H1 (cell line): Measurements from ENCODE around the gene TOMM22. TPM values are rescaled to one million over a fixed set of nuclear protein-coding genes. Genes with fewer than 3 reads are reported as not detected.

Experiments used
- CTCF ChIA-PET: fragments of 300-600 bp; sonication (Branson Sonifier 250); formaldehyde crosslinking; loops from one replicate; lab custom pipeline; 2021; ENCODE audit not compliant: partially characterized antibody; lab: Charles Lee
- POLR2A ChIA-PET: fragments of 300-600 bp; sonication (Branson Sonifier 250); formaldehyde crosslinking; loops from one replicate; lab custom pipeline; 2021; ENCODE audit warnings: inconsistent platforms; ENCODE audit not compliant: partially characterized antibody; lab: Charles Lee
- DNase-seq, 2 experiments: peaks; one replicate each; pipeline versions ENCODE4 v3.0.0 to v3.0.0-alpha.2; 2010 to 2022; ENCODE audit warnings: low spot score in 2 of 2, low read depth in 1 of 2, mixed read lengths in 1 of 2
- FAIRE-seq: peaks from 2 replicates; lab custom pipeline; 2011; peaks lifted over from hg19 to GRCh38; lab: Jason Lieb, UNC
- H2AFZ ChIP-seq: 2 replicates; pipeline ENCODE4 v1.8.1; 2012; ENCODE audit warnings: low read length, inconsistent platforms
- H2AK5ac ChIP-seq: 2 replicates; pipeline ENCODE4 v1.6.1; 2013; ENCODE audit warnings: low read depth, low read length
- H2BK120ac ChIP-seq: replicated peaks from 2 replicates; pipeline ENCODE3; 2013; ENCODE audit warnings: low read depth, low read length, inconsistent platforms
- H2BK12ac ChIP-seq: 2 replicates; pipeline ENCODE4 v1.6.1; 2013; ENCODE audit warnings: low read depth, low read length
- H2BK15ac ChIP-seq: 2 replicates; pipeline ENCODE4 v1.6.1; 2013; ENCODE audit warnings: low read length
- H2BK20ac ChIP-seq: 2 replicates; pipeline ENCODE4 v1.6.1; 2013; ENCODE audit warnings: low read length
- H2BK5ac ChIP-seq: 2 replicates; pipeline ENCODE4 v1.6.1; 2013; ENCODE audit warnings: low read depth, low read length
- H3K14ac ChIP-seq: 2 replicates; pipeline ENCODE4 v1.6.1; 2013; ENCODE audit warnings: inconsistent platforms; ENCODE audit not compliant: insufficient read length
- H3K18ac ChIP-seq: 2 replicates; pipeline ENCODE4 v1.6.1; 2013; ENCODE audit warnings: low read length; ENCODE audit errors: extremely low read depth
- H3K23ac ChIP-seq: 2 replicates; pipeline ENCODE4 v1.6.1; 2013; ENCODE audit warnings: inconsistent platforms; ENCODE audit not compliant: insufficient read length
- H3K23me2 ChIP-seq: 2 replicates; pipeline ENCODE4 v1.6.1; 2013; ENCODE audit warnings: low read depth, low read length
- H3K27ac ChIP-seq: 2 replicates; pipeline ENCODE4 v1.6.1; 2011; ENCODE audit warnings: low read depth, low read length, inconsistent platforms
- H3K27me3 ChIP-seq, 4 experiments: replicated peaks in 1 of 4; 1 replicate in 1 of 4; 2 replicates in 3 of 4; pipeline versions ENCODE4 v1.6.1 to v1.8.1; 2011 to 2013; ENCODE audit warnings: low read length in 3 of 4, mild to moderate bottlenecking in 3 of 4, inconsistent platforms in 2 of 4, mixed read lengths in 2 of 4, moderate library complexity in 1 of 4; ENCODE audit not compliant: control insufficient read depth in 3 of 4, insufficient read depth in 3 of 4; ENCODE audit errors: extremely low read depth in 1 of 4
- H3K36me3 ChIP-seq, 4 experiments: 2 replicates each; pipeline versions ENCODE4 v1.6.1 to v1.8.1; 2011 to 2013; ENCODE audit warnings: mild to moderate bottlenecking in 4 of 4, low read length in 3 of 4, moderate library complexity in 2 of 4, control low read depth in 1 of 4, inconsistent platforms in 1 of 4; ENCODE audit not compliant: insufficient read depth in 4 of 4, control insufficient read depth in 2 of 4
- H3K4ac ChIP-seq: replicated peaks from 2 replicates; pipeline ENCODE3; 2013; ENCODE audit warnings: low read length, low read depth, mixed read lengths, inconsistent platforms; ENCODE audit not compliant: insufficient read length
- H3K4me1 ChIP-seq, 4 experiments: replicated peaks in 1 of 4; 1 replicate in 1 of 4; 2 replicates in 3 of 4; pipeline versions ENCODE4 v1.6.1 to v1.8.1; 2011 to 2013; ENCODE audit warnings: low read length in 3 of 4, inconsistent platforms in 2 of 4, mixed read lengths in 1 of 4; ENCODE audit not compliant: insufficient read depth in 4 of 4, control insufficient read depth in 3 of 4
- H3K4me2 ChIP-seq, 2 experiments: 2 replicates each; pipeline versions ENCODE4 v1.6.1 to v1.8.1; 2011 to 2013; ENCODE audit warnings: low read depth in 2 of 2, low read length in 2 of 2, control low read depth in 1 of 2, inconsistent platforms in 1 of 2, mild to moderate bottlenecking in 1 of 2; ENCODE audit not compliant: insufficient read depth in 1 of 2
- H3K4me3 ChIP-seq, 4 experiments: fragments of 200-600, 300-600 bp in 1 of 4; sonication (generic), shearing (Covaris generic), sonication (Bioruptor Twin) in 1 of 4; 2 replicates each; pipeline versions ENCODE4 v1.5.1 to v1.8.1; 2011 to 2016; ENCODE audit warnings: low read length in 4 of 4, low read depth in 3 of 4, control low read depth in 2 of 4, inconsistent platforms in 2 of 4, mild to moderate bottlenecking in 2 of 4, mixed read lengths in 1 of 4, moderate library complexity in 1 of 4; ENCODE audit not compliant: insufficient read depth in 2 of 4; ENCODE audit errors: extremely low read depth in 1 of 4
- H3K56ac ChIP-seq: replicated peaks from 2 replicates; pipeline ENCODE3; 2013; ENCODE audit warnings: low read depth, mild to moderate bottlenecking, mixed read lengths, low read length, inconsistent platforms; ENCODE audit not compliant: insufficient read length
- H3K79me1 ChIP-seq: 2 replicates; pipeline ENCODE4 v1.6.1; 2013; ENCODE audit warnings: low read depth, low read length, control low read depth
- H3K79me2 ChIP-seq, 2 experiments: 2 replicates each; pipeline versions ENCODE4 v1.6.1 to v1.8.1; 2012 to 2013; ENCODE audit warnings: low read length in 2 of 2, mild to moderate bottlenecking in 2 of 2, inconsistent platforms in 1 of 2; ENCODE audit not compliant: insufficient read depth in 2 of 2, control insufficient read depth in 1 of 2
- H3K9ac ChIP-seq, 4 experiments: replicated peaks in 1 of 4; 1 replicate in 1 of 4; 2 replicates in 3 of 4; pipeline versions ENCODE4 v1.6.1 to v1.8.1; 2011 to 2013; ENCODE audit warnings: low read depth in 3 of 4, low read length in 3 of 4, control low read depth in 2 of 4, mild to moderate bottlenecking in 2 of 4, moderate library complexity in 2 of 4, inconsistent platforms in 1 of 4; ENCODE audit errors: extremely low read depth in 1 of 4
- H3K9me3 ChIP-seq, 2 experiments: 2 replicates each; pipeline versions ENCODE4 v1.6.1 to v1.8.1; 2012 to 2013; ENCODE audit warnings: mild to moderate bottlenecking in 2 of 2, moderate library complexity in 2 of 2, control low read depth in 1 of 2, inconsistent platforms in 1 of 2, low read depth in 1 of 2, low read length in 1 of 2, mixed read lengths in 1 of 2; ENCODE audit not compliant: insufficient read depth in 2 of 2
- H4K20me1 ChIP-seq, 2 experiments: replicated peaks in 1 of 2; 2 replicates each; pipeline versions ENCODE3 to v1.8.1; 2011 to 2013; ENCODE audit warnings: inconsistent platforms in 2 of 2, low read length in 2 of 2, mild to moderate bottlenecking in 1 of 2; ENCODE audit not compliant: insufficient read depth in 2 of 2, control insufficient read depth in 1 of 2
- H4K5ac ChIP-seq: 2 replicates; pipeline ENCODE4 v1.6.1; 2013; ENCODE audit warnings: low read length, low read depth, mixed read lengths, inconsistent platforms; ENCODE audit not compliant: insufficient read length
- H4K8ac ChIP-seq: 2 replicates; pipeline ENCODE4 v1.8.0; 2013; ENCODE audit warnings: mild to moderate bottlenecking, moderate library complexity, low read length, inconsistent platforms; ENCODE audit not compliant: insufficient read depth; ENCODE audit errors: extremely low read depth
- H4K91ac ChIP-seq: replicated peaks from 2 replicates; pipeline ENCODE3; 2013; ENCODE audit warnings: low read length, mixed read lengths, inconsistent platforms; ENCODE audit not compliant: insufficient read length
- CREB1 ChIP-seq: IDR thresholded peaks from 2 replicates; pipeline ENCODE4 v1.6.1; 2012; ENCODE audit warnings: inconsistent platforms
- KDM1A ChIP-seq: fragments of 200-600, 300-600 bp; sonication (generic); IDR thresholded peaks from 2 replicates; pipeline ENCODE4 v1.7.1; 2016; ENCODE audit warnings: mild to moderate bottlenecking, low read length, borderline replicate concordance
- KDM4A ChIP-seq: IDR thresholded peaks from one replicate; pipeline ENCODE4 v1.7.1; 2012; ENCODE audit warnings: low read depth, mild to moderate bottlenecking, moderate library complexity, low read length, inconsistent platforms; ENCODE audit not compliant: severe bottlenecking
- KDM5A ChIP-seq: fragments of 200-600 bp; IDR thresholded peaks from 2 replicates; pipeline ENCODE4 v1.7.1; 2012; ENCODE audit warnings: mild to moderate bottlenecking, low read length, inconsistent platforms, mixed read lengths
- MAFK ChIP-seq: IDR thresholded peaks from 2 replicates; pipeline ENCODE4 v1.6.1; 2012; ENCODE audit warnings: low read depth, mild to moderate bottlenecking, improper control_type of control experiment, low read length
- RNF2 ChIP-seq: fragments of 200-900, 300-1000 bp; sonication (generic); IDR thresholded peaks from 2 replicates; pipeline ENCODE4 v1.7.1; 2016; ENCODE audit warnings: borderline replicate concordance, low read depth, mild to moderate bottlenecking, antibody characterized with exemption, low read length; ENCODE audit not compliant: poor library complexity, severe bottlenecking; ENCODE audit errors: missing control alignments
- SP2 ChIP-seq: IDR thresholded peaks from 2 replicates; pipeline ENCODE4 v1.6.1; 2012; ENCODE audit warnings: mild to moderate bottlenecking, low read length, inconsistent platforms
- SP4 ChIP-seq: IDR thresholded peaks from 2 replicates; pipeline ENCODE4 v1.6.1; 2012; ENCODE audit warnings: low read length, inconsistent platforms
- SRF ChIP-seq: IDR thresholded peaks from 2 replicates; pipeline ENCODE4 v1.6.1; 2011; ENCODE audit warnings: mild to moderate bottlenecking, low read depth, low read length, moderate library complexity
- USF2 ChIP-seq: IDR thresholded peaks from 2 replicates; pipeline ENCODE4 v1.6.1; 2011; ENCODE audit warnings: low read length, improper control_type of control experiment
- WGBS, 2 experiments: shearing (Covaris generic) in 1 of 2; methylation state at CpG; one replicate each; pipeline versions ENCODE4 v1.1.6 to v1.1.7; 2013 to 2015; ENCODE audit warnings: low lambda C conversion rate in 2 of 2, mixed read lengths in 2 of 2, inconsistent platforms in 1 of 2, low coverage in 1 of 2, missing lambda C conversion rate in 1 of 2; ENCODE audit not compliant: insufficient replicate concordance in 2 of 2, insufficient coverage in 1 of 2, insufficient read length in 1 of 2; ENCODE audit errors: extremely low coverage in 1 of 2, missing lambda C conversion rate in 1 of 2; 5-methylcytosine and 5-hydroxymethylcytosine counted together
- polyA plus RNA-seq, 7 experiments: library from polyadenylated mRNA; depleted of rRNA in 3 of 7; stranded (reverse) in 5 of 7; unstranded in 2 of 7; fragments of >200 nt in 5 of 7; fragments of 200-250 nt in 2 of 7; gene quantifications; 1 replicate in 5 of 7; 2 replicates in 1 of 7; 4 replicates in 1 of 7; pipeline versions ENCODE4 v1.2.1 to v1.2.3, GENCODE V29; 2011 to 2013; ENCODE audit warnings: missing spikeins in 2 of 7, mixed read lengths in 2 of 7
- total RNA-seq: library from RNA; stranded (reverse); fragmentation: NEBNext Ultra II Directional; extraction: Animal tissue kit (Norgen Biotek cat#: 25700); gene quantifications from 2 replicates; pipeline ENCODE4 v1.2.1, GENCODE V29; 2021
- TF ChIP-seq, protein P1 (sequence below): IDR thresholded peaks from 2 replicates; pipeline ENCODE4 v1.6.1; 2012; ENCODE audit warnings: low read length, inconsistent platforms

The TOMM22 gene
- total and polyA plus RNA-seq, 2 of the 8 experiments (the other 6 are each of a cell fraction or from before 2014, with no cell fraction given) = 84.0 to 125 TPM

DNA sequence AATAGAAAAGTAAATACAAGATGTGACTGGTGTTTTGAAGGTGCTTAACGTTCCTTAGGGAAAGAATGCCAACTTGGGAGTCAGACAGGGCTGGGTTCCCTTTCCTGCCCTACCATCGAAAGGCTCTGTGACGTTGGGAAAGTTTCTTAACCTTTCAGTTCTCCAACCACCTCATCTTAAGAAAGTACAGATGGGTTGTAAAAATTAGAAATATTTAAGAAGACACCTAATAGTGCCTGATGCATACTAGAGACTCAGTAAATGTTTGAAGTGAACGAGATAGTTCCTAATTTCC is 25.1 kb downstream of the TOMM22 start:
- peak overlapping the region; percentile 82 to 95 (median 90) for H3K4me3 ChIP-seq
- no peak overlapping the region for H3K14ac ChIP-seq
- H3K23ac ChIP-seq = no peak overlapping the region
- H3K4ac ChIP-seq = no peak overlapping the region
- no peak overlapping the region for H4K91ac ChIP-seq
- no peak overlapping the region for H3K27ac ChIP-seq
- POLR2A ChIA-PET = interaction anchor here (0.5 to 5.6 kb wide), 11 partner anchors 10 to 838 kb away, joined by 3 to 39 read pairs (median 3); partner anchors contain the start of gene TOMM22
- H2AK5ac ChIP-seq = no peak overlapping the region
- FAIRE-seq (no peak), DNase-seq (no peak)
- 16% methylated on average over 4 of the region's 4 CpGs; no CpG with 5 or more reads in 1 of the 2 experiments for WGBS, 2 experiments
- no peak overlapping the region for H4K8ac ChIP-seq
- peaks cover 7% of the 10 kb centered on the region for H3K23me2 ChIP-seq
- peak overlapping the region; percentile 78 to 99 (median 88) for H3K9ac ChIP-seq
- H3K4me1 ChIP-seq = peaks cover 8 to 15% (median 14%) of the 10 kb centered on the region in 4 experiments; a peak in 5 of 7 replicates
- H3K79me2 ChIP-seq = peaks cover 26 to 57% of the 10 kb centered on the region in 2 experiments
- no peak overlapping the region for H2AFZ ChIP-seq
- no peak overlapping the region for H2BK120ac ChIP-seq
- no peak overlapping the region for H2BK5ac ChIP-seq
- no peak overlapping the region for H2BK20ac ChIP-seq
- H3K18ac ChIP-seq = no peak overlapping the region
- H3K56ac ChIP-seq = no peak overlapping the region
- no peak overlapping the region for H2BK12ac ChIP-seq
- no peaks in the 10 kb centered on the region for H3K27me3 ChIP-seq
- no peak overlapping the region for H2BK15ac ChIP-seq
- peaks cover 17 to 19% of the 10 kb centered on the region in 2 experiments for H4K20me1 ChIP-seq
- H4K5ac ChIP-seq = no peak overlapping the region
- CTCF ChIA-PET = interaction anchor here (0.9 to 3.3 kb wide), 3 partner anchors 18 to 61 kb away, joined by 3 to 19 read pairs (median 3); no protein-coding TSS in a partner anchor
- 0 out of 2 replicates have a peak, but pooled peaks cover 4% of the 10 kb centered on the region for H3K79me1 ChIP-seq
- H3K9me3 ChIP-seq = no peaks in the 10 kb centered on the region
- H3K36me3 ChIP-seq = peaks cover 0 to 14% (median 6%) of the 10 kb centered on the region in 4 experiments; a peak in 4 of 8 replicates
- H3K4me2 ChIP-seq = peak overlapping the region; percentile 82 to 88
- TF ChIP-seq KDM4A = no peak
- no peak for TF ChIP-seq SP2
- TF ChIP-seq, protein P1, sequence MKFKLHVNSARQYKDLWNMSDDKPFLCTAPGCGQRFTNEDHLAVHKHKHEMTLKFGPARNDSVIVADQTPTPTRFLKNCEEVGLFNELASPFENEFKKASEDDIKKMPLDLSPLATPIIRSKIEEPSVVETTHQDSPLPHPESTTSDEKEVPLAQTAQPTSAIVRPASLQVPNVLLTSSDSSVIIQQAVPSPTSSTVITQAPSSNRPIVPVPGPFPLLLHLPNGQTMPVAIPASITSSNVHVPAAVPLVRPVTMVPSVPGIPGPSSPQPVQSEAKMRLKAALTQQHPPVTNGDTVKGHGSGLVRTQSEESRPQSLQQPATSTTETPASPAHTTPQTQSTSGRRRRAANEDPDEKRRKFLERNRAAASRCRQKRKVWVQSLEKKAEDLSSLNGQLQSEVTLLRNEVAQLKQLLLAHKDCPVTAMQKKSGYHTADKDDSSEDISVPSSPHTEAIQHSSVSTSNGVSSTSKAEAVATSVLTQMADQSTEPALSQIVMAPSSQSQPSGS = no peak
- no peak for TF ChIP-seq MAFK
- no peak for TF ChIP-seq CREB1
- no peak for TF ChIP-seq SRF
- no peak for TF ChIP-seq KDM5A
- no peak for TF ChIP-seq USF2
- TF ChIP-seq KDM1A = no peak
- TF ChIP-seq RNF2 = no peak
- no peak for TF ChIP-seq SP4
